Middle frontal gyrus (tissue), 1 donor: ENCODE data around the gene IL11.
"Not testable (repeated sequence)": the region's sequence is repeated elsewhere in the genome, so short reads cannot be mapped to it uniquely, and the experiment has no call there.

Source experiments
- DNase-seq: peaks from one replicate; pipeline ENCODE4 v3.0.0-alpha.2; 2015; ENCODE audit warnings: low spot score; ENCODE audit errors: extremely low spot score

Gene IL11

DNA sequence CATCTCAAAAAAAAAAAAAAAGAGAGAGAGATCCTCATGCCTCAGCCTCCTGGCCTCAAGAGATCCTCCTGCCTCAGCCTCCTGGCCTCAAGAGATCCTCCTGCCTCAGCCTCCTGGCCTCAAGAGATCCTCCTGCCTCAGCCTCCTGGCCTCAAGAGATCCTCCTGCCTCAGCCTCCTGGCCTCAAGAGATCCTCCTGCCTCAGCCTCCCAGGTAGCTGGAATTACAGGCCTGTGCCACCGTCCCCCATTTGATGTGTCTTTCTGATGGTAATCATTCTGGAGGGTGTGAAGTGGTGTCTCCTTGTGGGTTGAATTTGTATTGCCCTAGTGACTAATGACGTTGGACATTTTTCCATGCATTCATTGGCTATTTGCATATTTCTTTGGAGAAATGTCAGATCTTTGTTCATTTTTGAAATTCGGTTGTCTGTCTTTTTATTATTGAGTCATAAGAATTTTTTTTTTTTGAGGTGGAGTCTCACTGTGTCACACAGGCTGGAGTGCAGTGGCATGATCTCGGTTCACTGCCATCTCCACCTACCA, 41.4 kb downstream of the IL11 start:
- not testable (repeated sequence) for DNase-seq

DNA sequence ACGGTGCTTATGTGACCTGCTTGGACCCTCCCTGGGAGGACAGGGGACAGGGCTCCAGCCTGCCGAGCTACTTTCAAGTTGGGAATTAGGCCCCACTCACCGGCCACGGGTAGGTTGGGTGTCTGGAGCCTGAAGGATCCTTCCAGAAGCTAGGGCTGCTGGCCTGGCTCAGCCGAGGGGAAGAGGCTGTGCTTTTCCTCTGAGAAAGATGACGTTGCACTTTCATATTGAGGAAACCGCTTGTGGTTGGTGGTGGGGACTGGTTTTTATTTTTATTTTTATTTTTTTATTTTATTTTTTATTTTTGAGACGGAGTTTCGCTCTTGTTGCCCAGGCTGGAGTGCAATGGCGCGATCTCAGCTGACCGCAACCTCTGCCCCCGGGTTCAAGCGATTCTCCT, 45.1 kb downstream of the IL11 start, which contains the start of gene TMEM150B:
Gene TMEM150B (minus strand): TSS at position 170 of the 400 bp plus-strand sequence. CDS start 4,305 bp downstream, outside the sequence.
- DNase-seq = no peak

DNA sequence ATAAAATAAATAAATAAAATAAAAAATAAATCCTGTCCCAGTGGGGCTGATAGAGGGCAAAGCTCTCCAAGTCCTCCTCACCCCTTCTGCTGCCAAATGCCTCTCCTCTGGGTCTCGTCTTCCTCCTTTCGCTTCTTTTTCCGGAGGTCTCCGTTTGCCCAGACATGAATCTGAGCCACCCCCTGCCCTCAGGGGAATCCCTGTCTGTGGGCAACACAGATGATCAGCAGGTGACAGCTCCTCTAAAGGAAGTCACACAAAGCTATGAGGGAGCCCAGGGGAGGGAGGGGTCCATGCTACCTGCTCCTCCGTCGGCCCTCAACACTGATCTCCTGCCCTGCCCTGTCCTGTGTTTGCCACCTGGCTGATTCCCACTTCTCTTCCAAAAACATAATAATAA, 45.6 kb downstream of the IL11 start:
- DNase-seq = no peak

DNA sequence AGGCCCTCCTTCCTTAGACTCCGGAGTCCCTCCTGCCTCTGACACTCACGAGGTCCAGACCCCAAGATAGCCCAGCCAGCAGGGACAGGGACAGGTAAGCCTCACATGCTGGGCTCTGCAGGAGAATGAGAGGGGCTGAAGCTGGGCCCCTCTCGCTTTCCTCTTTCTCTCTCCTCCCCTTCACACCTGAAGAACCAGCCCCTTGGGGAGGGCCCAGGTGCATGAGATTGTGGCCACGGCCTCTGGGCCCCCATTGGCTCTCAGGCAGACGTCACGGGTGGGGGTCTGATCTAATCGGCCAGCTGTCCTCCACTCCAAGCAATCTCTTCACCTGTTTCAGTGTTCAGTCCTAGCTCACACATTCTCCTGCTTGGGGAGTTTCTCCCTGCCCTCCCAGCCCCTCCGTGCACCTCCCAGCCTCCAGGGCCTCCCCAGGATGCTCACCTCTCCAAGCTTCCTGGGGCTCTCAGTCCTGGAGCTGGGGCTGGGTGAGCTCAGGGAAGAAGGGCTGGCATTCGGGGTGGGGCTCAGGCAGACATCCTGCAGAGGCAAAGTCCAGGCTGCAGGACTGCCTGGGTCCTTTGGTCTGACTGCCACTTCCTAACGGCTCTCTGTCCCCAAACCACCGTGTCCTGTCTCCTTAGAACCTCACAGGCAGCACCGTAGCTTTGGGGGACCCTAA, 47.9 kb downstream of the IL11 start:
- DNase-seq = no peak

DNA sequence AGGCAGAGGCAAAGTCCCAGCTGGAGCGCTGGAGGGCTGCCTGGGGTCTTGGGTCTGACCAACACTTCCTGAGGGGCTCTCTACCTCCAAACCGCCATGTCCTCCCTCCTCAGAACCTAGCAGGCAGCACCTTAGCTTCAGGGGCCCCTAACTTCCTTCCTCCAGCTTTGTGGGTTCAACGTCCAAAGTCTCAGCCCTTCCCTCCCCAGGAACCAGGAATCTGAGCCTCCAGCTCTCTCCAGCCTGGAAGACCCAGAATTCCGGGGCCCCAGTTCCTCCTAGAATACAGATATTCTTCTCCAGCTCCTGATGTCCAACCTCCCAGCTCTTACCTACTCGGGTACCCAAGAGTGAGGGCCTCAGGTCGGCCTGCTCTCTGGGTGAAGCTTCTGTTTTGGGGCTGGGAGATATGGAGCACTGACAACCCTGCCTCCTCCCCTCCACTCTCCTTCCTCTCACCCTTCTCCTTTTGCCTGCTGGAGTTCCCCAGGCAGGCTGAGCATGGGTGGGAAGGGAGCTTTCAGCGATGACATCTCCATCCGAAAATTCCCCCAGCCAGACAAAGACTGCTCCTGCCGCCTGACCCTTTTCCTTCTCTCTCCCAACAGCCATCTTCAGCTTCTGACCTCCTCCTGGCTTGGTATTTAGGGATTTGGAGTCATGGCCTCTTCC, 48.7 kb downstream of the IL11 start:
- no peak for DNase-seq

DNA sequence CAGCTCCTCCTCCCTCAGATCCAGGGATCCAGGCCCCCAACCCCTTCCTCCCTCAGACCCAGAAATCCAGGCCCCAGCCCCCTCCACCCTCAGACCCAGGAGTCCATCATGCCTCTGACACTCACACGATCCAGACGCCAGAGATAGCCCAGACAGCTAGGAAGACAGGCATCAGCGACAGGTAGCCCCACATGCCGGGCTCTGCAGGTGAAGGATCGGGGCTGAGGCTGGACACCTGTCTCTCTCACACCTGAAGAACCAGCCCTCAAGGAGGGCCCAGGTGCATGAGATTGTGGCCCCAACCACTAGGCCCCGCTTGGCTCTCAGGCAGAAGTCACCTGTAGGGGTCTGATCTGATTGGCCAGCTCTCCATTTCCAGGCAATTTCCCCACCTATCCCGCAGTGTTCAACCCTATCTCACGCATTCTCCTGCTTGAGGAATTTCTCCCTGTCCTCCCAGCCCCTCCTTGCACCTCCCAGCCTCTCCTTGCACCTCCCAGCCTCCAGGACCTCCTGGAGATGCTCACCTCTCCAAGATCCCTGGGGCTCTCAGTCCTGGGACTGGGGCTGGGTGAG, 49.3 kb downstream of the IL11 start:
- DNase-seq = no peak

DNA sequence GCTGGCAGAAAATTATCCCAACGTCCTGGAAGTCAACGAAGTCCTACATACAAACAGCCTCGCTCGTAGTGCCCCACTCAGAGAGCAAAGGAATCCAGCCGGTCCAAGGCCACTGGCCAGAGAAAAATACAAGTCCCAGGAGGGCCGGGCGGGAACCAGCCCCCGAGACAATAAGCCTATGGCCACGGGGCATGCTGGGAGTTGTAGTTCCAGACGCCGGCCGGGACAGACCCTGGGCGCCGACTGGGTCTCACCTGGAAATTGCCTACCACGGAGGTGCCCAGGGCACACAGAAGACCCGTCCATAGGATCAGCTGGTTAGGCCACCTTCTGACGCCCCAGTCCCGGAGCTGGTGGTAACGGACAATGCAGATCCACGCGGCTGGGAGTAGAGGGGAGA, 50.5 kb downstream of the IL11 start:
- no peak for DNase-seq

DNA sequence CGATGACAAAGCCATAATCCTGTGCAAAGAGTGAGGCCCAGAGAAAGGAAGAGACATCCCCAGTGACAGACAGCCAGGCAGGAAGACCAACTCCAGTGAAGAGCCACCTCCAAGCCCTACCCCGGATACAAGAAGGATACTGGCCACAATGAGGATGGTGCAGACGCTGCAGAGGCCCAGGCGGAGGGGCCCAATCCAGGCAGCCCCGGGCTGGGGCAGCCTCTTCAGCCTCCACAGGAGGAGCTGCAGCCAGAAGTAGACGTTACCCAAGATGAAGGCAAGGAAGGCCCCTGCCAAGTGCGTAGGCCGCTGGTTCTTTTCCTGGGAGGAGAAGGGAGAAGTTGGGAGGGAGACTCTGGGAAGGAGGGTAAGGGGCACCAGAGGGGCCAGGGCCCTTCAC, 53.6 kb downstream of the IL11 start:
- no peak for DNase-seq

DNA sequence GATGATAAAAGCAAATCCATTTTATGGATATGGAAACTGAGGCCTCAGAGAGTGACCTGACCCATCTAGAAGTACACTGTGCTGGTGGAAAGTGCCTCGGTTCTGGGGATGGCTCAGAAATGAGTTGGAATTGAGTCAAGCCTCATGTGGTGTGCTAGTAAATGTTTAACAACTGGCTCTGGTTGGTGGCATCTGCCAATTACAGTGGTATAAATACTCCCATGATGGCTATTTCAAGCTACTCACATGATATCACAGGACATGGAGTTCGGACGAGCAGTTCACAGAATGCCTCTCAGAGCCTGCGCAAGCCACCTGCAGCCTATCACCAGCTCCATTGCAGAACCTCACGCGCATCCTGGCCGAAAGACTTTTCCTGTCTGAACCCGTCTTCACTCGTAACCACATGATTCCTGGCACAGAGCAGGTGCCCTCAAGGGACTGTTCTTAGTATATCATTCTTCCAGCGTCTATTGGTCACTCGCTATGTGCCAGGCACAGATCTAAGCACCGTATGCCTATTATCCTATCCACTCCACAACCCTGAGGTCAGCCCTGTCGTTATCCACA, 54.2 kb downstream of the IL11 start:
- no peak for DNase-seq

DNA sequence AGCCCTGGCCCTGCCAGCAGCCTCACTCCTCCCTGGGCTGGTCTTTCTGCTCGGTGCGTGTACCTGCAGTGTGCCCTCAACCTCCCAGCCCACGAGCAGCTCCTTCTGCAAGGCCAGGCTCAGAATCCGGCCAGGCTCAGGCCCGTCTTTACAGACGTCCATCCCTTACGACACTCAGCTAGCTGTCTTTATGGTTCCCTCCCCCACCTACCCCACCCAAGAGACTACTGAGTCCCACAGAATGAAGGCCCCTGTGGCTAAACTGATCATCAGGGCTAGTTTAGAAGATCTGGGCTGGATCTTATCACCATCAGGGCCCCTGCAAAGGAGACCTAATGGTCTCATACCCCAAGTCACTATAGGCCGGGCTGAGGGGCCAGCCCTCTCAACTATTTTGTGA, 55.9 kb downstream of the IL11 start:
- DNase-seq = no peak
